Ascending aorta (tissue), 2 donors: ENCODE data around the gene CTXND1. TPM values are rescaled to one million over a fixed set of nuclear protein-coding genes. Genes with fewer than 3 reads are reported as not detected.

Experiments used
- DNase-seq, 2 donors: peaks; one replicate each; pipeline ENCODE4 v3.0.0-alpha.2; 2019; ENCODE audit warnings: low spot score in 2 of 2
- H3K27ac ChIP-seq, 2 donors: fragments of 200-600 bp; sonication (generic); one replicate each; pipeline ENCODE4 v1.5.1; 2016 to 2017; ENCODE audit warnings: mild to moderate bottlenecking in 1 of 2
- H3K27me3 ChIP-seq: fragments of 200-600 bp; sonication (generic); one replicate; pipeline ENCODE4 v1.5.1; 2017
- H3K36me3 ChIP-seq, 2 donors: fragments of 200-600 bp; sonication (generic); one replicate each; pipeline ENCODE4 v1.5.1; 2016
- H3K4me1 ChIP-seq, 2 donors: fragments of 200-600 bp; sonication (generic); one replicate each; pipeline ENCODE4 v1.5.1; 2016 to 2017; ENCODE audit warnings: mild to moderate bottlenecking in 1 of 2
- H3K4me3 ChIP-seq, 2 donors: fragments of 200-600 bp; sonication (generic); one replicate each; pipeline ENCODE4 v1.5.1; 2016 to 2017; ENCODE audit warnings: mild to moderate bottlenecking in 1 of 2
- H3K9me3 ChIP-seq, 2 donors: fragments of 200-600 bp; sonication (generic); one replicate each; pipeline ENCODE4 v1.5.1; 2016
- intact Hi-C: fragments of 100-400 bp; cut with DNase I; formaldehyde crosslinking; loops from one replicate; pipeline ENCODE4 v1.15.1; 2023
- total RNA-seq: library from RNA; depleted of rRNA; stranded (reverse); fragments of >200 nt; gene quantifications from one replicate; pipeline ENCODE4 v1.1.0, GENCODE V29; 2016
- TF ChIP-seq, protein P1 (sequence below), 3 experiments: fragments of 200-600 bp in 2 of 3; fragments of 450-650 bp in 1 of 3; sonication (generic) in 2 of 3; IDR thresholded peaks; one replicate each; pipeline ENCODE4 v1.5.1; 2016 to 2019; ENCODE audit warnings: antibody characterized with exemption in 3 of 3, mild to moderate bottlenecking in 1 of 3, moderate library complexity in 1 of 3

CTXND1 gene
- total RNA-seq, 1 donor from 2014 or later: 0.11 TPM

GRCh38 chr15:80180986-80181385, 71.0 kb downstream of the CTXND1 start:
- H3K27me3 ChIP-seq: no peaks in the 10 kb centered on the region
- H3K27ac ChIP-seq: no peak overlapping the region
- TF ChIP-seq, protein P1, sequence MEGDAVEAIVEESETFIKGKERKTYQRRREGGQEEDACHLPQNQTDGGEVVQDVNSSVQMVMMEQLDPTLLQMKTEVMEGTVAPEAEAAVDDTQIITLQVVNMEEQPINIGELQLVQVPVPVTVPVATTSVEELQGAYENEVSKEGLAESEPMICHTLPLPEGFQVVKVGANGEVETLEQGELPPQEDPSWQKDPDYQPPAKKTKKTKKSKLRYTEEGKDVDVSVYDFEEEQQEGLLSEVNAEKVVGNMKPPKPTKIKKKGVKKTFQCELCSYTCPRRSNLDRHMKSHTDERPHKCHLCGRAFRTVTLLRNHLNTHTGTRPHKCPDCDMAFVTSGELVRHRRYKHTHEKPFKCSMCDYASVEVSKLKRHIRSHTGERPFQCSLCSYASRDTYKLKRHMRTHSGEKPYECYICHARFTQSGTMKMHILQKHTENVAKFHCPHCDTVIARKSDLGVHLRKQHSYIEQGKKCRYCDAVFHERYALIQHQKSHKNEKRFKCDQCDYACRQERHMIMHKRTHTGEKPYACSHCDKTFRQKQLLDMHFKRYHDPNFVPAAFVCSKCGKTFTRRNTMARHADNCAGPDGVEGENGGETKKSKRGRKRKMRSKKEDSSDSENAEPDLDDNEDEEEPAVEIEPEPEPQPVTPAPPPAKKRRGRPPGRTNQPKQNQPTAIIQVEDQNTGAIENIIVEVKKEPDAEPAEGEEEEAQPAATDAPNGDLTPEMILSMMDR (IDR thresholded peaks at IDR 0.05): no peak
- H3K4me1 ChIP-seq: peaks cover 6 to 25% of the 10 kb centered on the region in 2 donors
- no peak for DNase-seq
- H3K4me3 ChIP-seq: no peak overlapping the region
- peaks cover 11 to 24% of the 10 kb centered on the region in 2 donors for H3K36me3 ChIP-seq
- intact Hi-C loops: no loop called here
- no peaks in the 10 kb centered on the region for H3K9me3 ChIP-seq

DNA sequence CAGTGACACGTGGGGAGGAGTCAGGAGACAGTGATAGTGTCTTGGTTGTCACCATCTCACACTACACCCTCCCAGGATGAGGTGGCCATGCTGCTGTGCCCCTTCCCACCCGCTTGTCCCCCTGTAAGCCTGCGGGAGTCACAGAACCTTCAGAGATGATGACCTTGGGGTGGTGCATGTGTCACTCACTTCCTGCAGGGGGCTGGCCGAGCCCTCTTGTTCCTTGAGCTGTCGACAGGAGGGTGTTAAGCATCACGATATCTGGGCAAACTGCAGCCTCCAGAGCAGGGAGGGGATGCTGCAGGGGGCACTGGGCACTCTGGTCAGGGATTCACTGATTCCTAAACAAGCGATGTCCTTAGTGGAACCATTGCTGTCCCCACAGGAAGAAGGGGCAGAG, 71.5 kb downstream of the CTXND1 start:
- TF ChIP-seq, protein P1 (IDR thresholded peaks at IDR 0.05): no peak
- Histone ChIP-seq H3K4me3 (no peak overlapping the region), H3K27ac (peak overlapping the region; percentile 78 to 93), H3K36me3 (peaks cover 7 to 19% of the 10 kb centered on the region in 2 donors), H3K27me3 (no peaks in the 10 kb centered on the region), H3K4me1 (peaks cover 6 to 25% of the 10 kb centered on the region in 2 donors), H3K9me3 (no peaks in the 10 kb centered on the region)
- intact Hi-C loops: no loop called here
- DNase-seq: no peak

DNA sequence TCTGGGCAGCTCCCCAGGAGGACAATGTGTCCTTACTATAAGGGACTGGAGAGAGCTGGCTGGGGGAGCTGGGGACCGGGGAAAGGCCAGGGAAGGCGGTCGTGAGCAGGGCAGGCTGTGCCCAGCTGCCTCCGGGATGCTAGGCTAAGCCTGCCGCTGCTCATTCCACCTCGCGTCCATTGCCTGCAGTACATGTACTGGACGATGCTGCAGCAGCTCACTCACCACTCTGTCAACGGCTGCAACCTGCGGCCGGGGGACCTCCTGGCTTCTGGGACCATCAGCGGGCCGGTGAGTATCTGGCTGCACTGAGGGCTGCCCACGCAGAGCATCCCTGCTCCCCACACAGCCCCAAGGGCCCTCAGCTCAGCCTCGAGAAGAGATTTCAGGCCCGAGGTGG, 72.1 kb downstream of the CTXND1 start:
- Histone ChIP-seq H3K36me3 (peaks cover 7 to 14% of the 10 kb centered on the region in 2 donors), H3K27ac (peak overlapping the region; percentile 78 to 93), H3K9me3 (no peaks in the 10 kb centered on the region), H3K4me1 (peaks cover 11 to 31% of the 10 kb centered on the region in 2 donors), H3K4me3 (no peak overlapping the region), H3K27me3 (no peaks in the 10 kb centered on the region)
- intact Hi-C loops: loop anchor here (1.0 to 10.0 kb wide), 3 partner anchors 28 to 515 kb away; partner anchors contain the start of genes ABHD17C and FAH
- DNase-seq: no peak
- TF ChIP-seq, protein P1 (IDR thresholded peaks at IDR 0.05): no peak

DNA sequence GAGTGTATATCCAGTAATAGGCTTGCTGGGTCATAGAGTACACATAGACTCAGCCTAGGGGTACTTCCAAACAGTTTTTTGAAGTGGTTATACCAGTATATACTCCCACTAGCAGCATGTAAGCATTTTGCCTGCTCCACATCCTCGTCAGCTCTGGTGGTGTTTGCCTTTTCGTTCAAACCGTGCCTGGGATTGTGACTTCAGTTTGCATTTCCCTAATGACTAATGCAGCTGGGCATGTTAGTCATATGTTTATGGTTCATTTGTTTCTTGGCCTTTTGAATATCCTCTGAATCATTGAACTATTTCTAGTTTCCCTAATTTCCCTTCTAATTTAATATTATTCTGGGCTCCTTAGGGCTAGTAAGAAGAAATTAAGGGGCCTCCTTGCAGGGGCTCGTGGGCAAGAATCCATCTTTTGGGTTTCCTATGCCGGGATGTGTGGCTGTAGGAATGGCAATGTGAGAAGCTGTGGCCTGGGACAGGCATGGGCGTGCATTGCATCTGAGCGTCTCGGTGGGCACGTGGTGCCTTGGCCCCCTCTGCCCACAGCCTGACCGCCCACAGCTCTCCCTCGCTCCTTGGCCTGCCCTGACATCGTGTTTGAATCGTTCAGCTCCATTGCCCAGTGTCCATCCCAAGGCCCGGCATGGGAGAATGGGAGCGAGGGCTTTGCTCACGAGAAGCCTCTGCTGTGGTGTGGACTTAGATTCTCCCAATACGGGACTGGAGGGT, 72.8 kb downstream of the CTXND1 start:
- Histone ChIP-seq H3K4me1 (peaks cover 17 to 36% of the 10 kb centered on the region in 2 donors), H3K9me3 (no peaks in the 10 kb centered on the region), H3K4me3 (peak overlapping the region; percentile 20 to 24), H3K27me3 (no peaks in the 10 kb centered on the region), H3K27ac (peak overlapping the region; percentile 78 to 93), H3K36me3 (peaks cover 7 to 8% of the 10 kb centered on the region in 2 donors)
- intact Hi-C loops: loop anchor here (1.0 to 10.0 kb wide), 3 partner anchors 27 to 516 kb away; partner anchors contain the start of genes ABHD17C and FAH
- DNase-seq: peak in 1 of 2 donors; percentile 72
- TF ChIP-seq, protein P1 (IDR thresholded peaks at IDR 0.05): no peak

DNA sequence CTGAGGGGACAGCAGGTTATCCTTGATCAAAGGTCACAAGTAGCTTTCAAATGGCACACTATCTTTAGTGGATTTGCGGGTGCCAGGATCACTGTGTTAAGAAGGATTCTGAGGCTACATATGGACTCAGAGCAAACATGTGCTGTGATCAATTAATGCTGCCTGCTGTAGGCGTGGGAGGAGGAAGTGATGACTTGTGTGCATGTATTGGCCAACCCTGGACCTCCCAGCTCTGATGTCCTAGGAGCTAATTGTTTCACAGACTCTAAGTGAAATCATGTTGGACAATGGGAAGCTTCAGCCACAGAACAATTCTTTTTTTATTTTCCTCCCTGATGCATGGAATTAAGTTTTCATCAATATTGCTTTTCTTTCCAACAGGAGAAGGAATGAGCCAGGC, 74.9 kb downstream of the CTXND1 start:
- H3K4me1 ChIP-seq: peaks cover 31 to 47% of the 10 kb centered on the region in 2 donors

More for the DNA sequence above, 74.9 kb downstream of the CTXND1 start:
- Histone ChIP-seq H3K9me3 (no peaks in the 10 kb centered on the region), H3K4me3 (no peak overlapping the region), H3K27me3 (no peaks in the 10 kb centered on the region), H3K36me3 (peaks cover 7 to 8% of the 10 kb centered on the region in 2 donors), H3K27ac (peak overlapping the region; percentile 78 to 91)
- TF ChIP-seq, protein P1 (IDR thresholded peaks at IDR 0.05): no peak
- intact Hi-C loops: loop anchor here (10.0 kb wide), 2 partner anchors 308 to 518 kb away; partner anchors contain the start of gene ABHD17C
- no peak for DNase-seq
